SU-DHL-6 (cell line): ENCODE measurements around the gene DTNBP1.

Source experiments
- H2AFZ ChIP-seq: fragments of 200-600 bp; sonication (generic); 2 replicates; pipeline ENCODE4 v1.6.1; 2014; ENCODE audit warnings: low read depth, mild to moderate bottlenecking, moderate library complexity, mixed read lengths, antibody characterized with exemption, low read length; ENCODE audit not compliant: severe bottlenecking
- H3F3A ChIP-seq: fragments of 200-600 bp; shearing (Covaris generic); 2 replicates; pipeline ENCODE4 v1.6.0; 2016; ENCODE audit warnings: antibody characterized with exemption, mild to moderate bottlenecking; ENCODE audit not compliant: insufficient read depth
- H3K27ac ChIP-seq: fragments of 200-600 bp; sonication (generic); 2 replicates; pipeline ENCODE4 v1.5.1; 2016; ENCODE audit warnings: low read depth, mild to moderate bottlenecking, low read length, moderate library complexity, mixed read lengths
- H3K27me3 ChIP-seq: fragments of 200-600 bp; sonication (generic), shearing (Covaris generic); 2 replicates; pipeline ENCODE4 v1.6.0; 2014; ENCODE audit warnings: mild to moderate bottlenecking, low read length
- H3K36me3 ChIP-seq: fragments of 200-600 bp; sonication (generic); 2 replicates; pipeline ENCODE4 v1.6.1; 2014; ENCODE audit warnings: mild to moderate bottlenecking, low read length, mixed read lengths
- H3K4me2 ChIP-seq: fragments of 300-600, 200-600 bp; shearing (Covaris generic), sonication (generic); 2 replicates; pipeline ENCODE4 v1.6.0; 2014; ENCODE audit warnings: low read length, low read depth, mild to moderate bottlenecking; ENCODE audit not compliant: poor library complexity, severe bottlenecking
- H3K4me3 ChIP-seq: fragments of 200-600 bp; sonication (generic); 2 replicates; pipeline ENCODE4 v1.5.1; 2014; ENCODE audit warnings: antibody characterized with exemption, low read length, mild to moderate bottlenecking, mixed read lengths; ENCODE audit not compliant: insufficient read depth, poor library complexity, severe bottlenecking
- H3K79me2 ChIP-seq: fragments of 200-600 bp; sonication (generic); 2 replicates; pipeline ENCODE4 v1.6.1; 2014; ENCODE audit warnings: mild to moderate bottlenecking, low read length, moderate library complexity; ENCODE audit not compliant: insufficient read depth
- H3K9ac ChIP-seq: fragments of 200-600 bp; sonication (generic); 2 replicates; pipeline ENCODE4 v1.7.0; 2014; ENCODE audit warnings: mild to moderate bottlenecking, low read length
- H3K9me2 ChIP-seq: fragments of 200-600 bp; sonication (generic); replicated peaks from 2 replicates; pipeline ENCODE4 v1.6.1; 2014; ENCODE audit warnings: low read length; ENCODE audit not compliant: insufficient read depth
- H3K9me3 ChIP-seq: fragments of 200-600 bp; sonication (generic); 2 replicates; pipeline ENCODE4 v1.6.1; 2014; ENCODE audit warnings: low read length, mixed read lengths; ENCODE audit not compliant: insufficient read depth
- H4K20me1 ChIP-seq: fragments of 200-600 bp; sonication (generic); 2 replicates; pipeline ENCODE4 v1.6.1; 2014; ENCODE audit warnings: low read depth, mild to moderate bottlenecking, antibody characterized with exemption, low read length, moderate library complexity, mixed read lengths
- EZH2phosphoT487 ChIP-seq: fragments of 200-600 bp; sonication (generic), shearing (Covaris generic); conservative IDR thresholded peaks from 2 replicates; pipeline ENCODE4 v1.6.1; 2018; ENCODE audit warnings: mild to moderate bottlenecking, antibody characterized with exemption, low read length, moderate library complexity, mixed read lengths
- TF ChIP-seq, protein P1 (sequence below): fragments of 200-600 bp; sonication (generic); IDR thresholded peaks from one replicate; pipeline ENCODE4 v1.5.1; 2017; ENCODE audit warnings: antibody characterized with exemption, mild to moderate bottlenecking, low read length, moderate library complexity; ENCODE audit not compliant: insufficient read depth, poor library complexity, severe bottlenecking

The DTNBP1 gene

DNA sequence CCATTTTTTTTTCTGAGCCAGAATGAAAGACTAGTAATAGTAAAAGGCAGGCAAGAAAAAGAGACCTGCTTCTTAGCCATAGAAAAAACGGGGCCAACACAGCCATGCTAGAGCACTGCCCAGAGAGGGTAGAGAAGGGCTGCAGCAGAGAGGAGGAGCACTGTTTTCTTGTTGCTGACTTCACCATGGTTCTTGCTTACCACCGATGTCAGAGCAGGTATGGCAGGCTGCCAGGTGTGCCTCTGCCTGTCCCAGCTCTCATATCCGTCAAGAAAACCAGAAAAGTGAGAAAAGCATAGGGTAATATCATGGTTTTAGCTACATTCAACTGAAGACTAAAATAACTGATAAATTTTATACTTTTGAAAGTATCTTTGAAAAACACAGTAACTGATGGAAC, 60.7 kb downstream of the DTNBP1 start:
- Histone ChIP-seq H3K4me2 (no peak overlapping the region), H4K20me1 (peaks cover 14% of the 10 kb centered on the region), H3K27me3 (no peaks in the 10 kb centered on the region), H3K9ac (no peak overlapping the region), H3K27ac (no peak overlapping the region), H3K9me3 (no peaks in the 10 kb centered on the region), H2AFZ (no peak overlapping the region), H3K79me2 (peaks cover 51% of the 10 kb centered on the region), H3K4me3 (no peak overlapping the region), H3K9me2 (no peaks in the 10 kb centered on the region), H3K36me3 (peaks cover 40% of the 10 kb centered on the region; the same call in 1 of the 2 replicates), H3F3A (peaks cover 7% of the 10 kb centered on the region; the same call in 1 of the 2 replicates)
- no peak for TF ChIP-seq EZH2phosphoT487
- TF ChIP-seq, protein P1, sequence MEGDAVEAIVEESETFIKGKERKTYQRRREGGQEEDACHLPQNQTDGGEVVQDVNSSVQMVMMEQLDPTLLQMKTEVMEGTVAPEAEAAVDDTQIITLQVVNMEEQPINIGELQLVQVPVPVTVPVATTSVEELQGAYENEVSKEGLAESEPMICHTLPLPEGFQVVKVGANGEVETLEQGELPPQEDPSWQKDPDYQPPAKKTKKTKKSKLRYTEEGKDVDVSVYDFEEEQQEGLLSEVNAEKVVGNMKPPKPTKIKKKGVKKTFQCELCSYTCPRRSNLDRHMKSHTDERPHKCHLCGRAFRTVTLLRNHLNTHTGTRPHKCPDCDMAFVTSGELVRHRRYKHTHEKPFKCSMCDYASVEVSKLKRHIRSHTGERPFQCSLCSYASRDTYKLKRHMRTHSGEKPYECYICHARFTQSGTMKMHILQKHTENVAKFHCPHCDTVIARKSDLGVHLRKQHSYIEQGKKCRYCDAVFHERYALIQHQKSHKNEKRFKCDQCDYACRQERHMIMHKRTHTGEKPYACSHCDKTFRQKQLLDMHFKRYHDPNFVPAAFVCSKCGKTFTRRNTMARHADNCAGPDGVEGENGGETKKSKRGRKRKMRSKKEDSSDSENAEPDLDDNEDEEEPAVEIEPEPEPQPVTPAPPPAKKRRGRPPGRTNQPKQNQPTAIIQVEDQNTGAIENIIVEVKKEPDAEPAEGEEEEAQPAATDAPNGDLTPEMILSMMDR: no peak

DNA sequence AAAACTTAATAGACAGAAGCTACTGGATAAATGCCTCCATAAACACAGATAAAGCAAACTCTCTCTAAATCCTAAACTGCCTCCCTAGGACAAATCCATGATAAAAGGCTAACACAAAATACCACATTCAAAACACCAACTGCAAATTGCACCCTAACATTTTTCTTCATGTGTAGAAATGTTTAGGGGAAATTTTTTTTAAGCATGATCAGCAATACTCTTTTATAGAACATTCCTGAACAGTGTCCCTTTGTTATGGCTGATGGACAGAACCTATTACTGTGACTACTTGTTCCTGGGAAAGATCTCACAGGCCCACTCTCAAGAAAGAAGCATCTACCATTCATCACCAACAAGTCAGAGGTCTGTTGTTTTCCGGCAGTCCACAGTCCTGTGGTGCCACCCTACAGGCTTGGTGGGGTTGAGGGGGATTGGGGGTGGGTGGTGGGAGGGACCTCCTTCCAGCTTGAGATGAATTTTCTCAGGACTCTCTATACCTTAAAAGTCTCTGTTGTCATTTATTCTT, 64.5 kb downstream of the DTNBP1 start:
- Histone ChIP-seq H3K4me3 (no peak overlapping the region), H3K79me2 (peaks cover 59% of the 10 kb centered on the region), H3K4me2 (no peak overlapping the region), H4K20me1 (peaks cover 24% of the 10 kb centered on the region), H3K27me3 (no peaks in the 10 kb centered on the region), H3K9me2 (no peaks in the 10 kb centered on the region), H3K9me3 (no peaks in the 10 kb centered on the region), H3K9ac (no peak overlapping the region), H2AFZ (no peak overlapping the region), H3K36me3 (peaks cover 46% of the 10 kb centered on the region), H3F3A (peaks cover 7% of the 10 kb centered on the region; the same call in 1 of the 2 replicates), H3K27ac (no peak overlapping the region)
- no peak for TF ChIP-seq EZH2phosphoT487
- TF ChIP-seq, protein P1: no peak

DNA sequence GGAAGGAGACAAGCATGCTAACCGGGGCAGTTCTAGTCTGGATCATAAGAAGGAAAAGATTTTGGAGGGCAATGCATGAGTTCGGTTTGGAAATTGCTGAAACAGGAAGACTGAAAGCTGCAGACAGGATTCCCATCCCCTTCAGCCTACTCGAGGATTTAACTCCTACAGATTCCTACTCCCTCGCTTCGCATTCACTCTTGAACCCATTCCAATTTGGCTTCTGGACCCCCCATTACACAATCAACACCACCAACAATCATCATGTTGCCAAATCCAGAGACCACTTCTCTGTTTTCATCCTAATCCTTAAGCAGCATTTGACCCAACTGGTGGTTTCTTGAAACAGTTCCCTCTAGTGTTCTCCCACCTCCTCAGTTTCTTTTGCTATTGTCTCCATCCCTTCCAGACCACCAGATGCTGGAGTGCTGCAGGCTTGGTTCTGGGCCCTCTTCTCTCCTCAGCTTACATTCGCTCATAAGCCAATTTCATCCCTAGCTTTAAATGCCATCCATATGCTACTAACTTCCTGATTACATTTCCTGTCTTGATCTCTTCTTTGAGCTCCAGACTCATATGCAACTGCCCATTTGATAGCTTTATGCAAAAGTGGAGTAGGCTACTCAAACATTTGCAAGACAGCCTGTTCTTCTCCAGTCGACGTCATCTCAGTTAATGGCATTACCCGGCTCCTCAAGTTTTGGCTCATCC, 66.5 kb downstream of the DTNBP1 start:
- Histone ChIP-seq H4K20me1 (peaks cover 19% of the 10 kb centered on the region), H3K9me3 (no peaks in the 10 kb centered on the region), H3K4me2 (no peak overlapping the region), H2AFZ (no peak overlapping the region), H3K27me3 (no peaks in the 10 kb centered on the region), H3K9ac (no peak overlapping the region), H3F3A (no peaks in the 10 kb centered on the region), H3K36me3 (peaks cover 48% of the 10 kb centered on the region), H3K4me3 (no peak overlapping the region), H3K79me2 (peaks cover 73% of the 10 kb centered on the region), H3K27ac (no peak overlapping the region), H3K9me2 (no peaks in the 10 kb centered on the region)
- TF ChIP-seq, protein P1: no peak
- no peak for TF ChIP-seq EZH2phosphoT487
